SK-N-SH (cell line): ENCODE measurements around the gene LYRM2. TPM values are rescaled to one million over a fixed set of nuclear protein-coding genes. Genes with fewer than 3 reads are reported as not detected.

Source experiments
- CTCF ChIA-PET: fragments of 300-600, 350-600 bp; formaldehyde crosslinking; extraction: SDS; loops from one replicate; lab custom pipeline; 2021; lab: Yijun Ruan, JAX
- POLR2A ChIA-PET: fragments of 350-600 bp; sonication (Branson Sonifier 250); formaldehyde crosslinking; extraction: SDS; loops from one replicate; lab custom pipeline; 2020; ENCODE audit warnings: antibody characterized with exemption, inconsistent platforms; lab: Yijun Ruan, JAX
- DNase-seq: peaks from one replicate; pipeline ENCODE4 v3.0.0; 2012
- H2AFZ ChIP-seq: fragments of 200-600 bp; sonication (generic); 2 replicates; pipeline ENCODE4 v1.8.1; 2016; ENCODE audit warnings: antibody characterized with exemption, mild to moderate bottlenecking, low read depth
- H3F3A ChIP-seq: fragments of 200-600 bp; sonication (generic); replicated peaks from 2 replicates; pipeline ENCODE3; 2016; ENCODE audit warnings: antibody characterized with exemption, mild to moderate bottlenecking; ENCODE audit not compliant: insufficient read depth
- H3K27ac ChIP-seq, 2 experiments: fragments of 200-500 bp in 1 of 2; fragments of 200-600 bp in 1 of 2; sonication (Bioruptor generic) in 1 of 2; sonication (generic), shearing (Covaris generic) in 1 of 2; 2 replicates each; pipeline versions ENCODE4 v1.5.1 to v1.6.1; 2014 to 2016; ENCODE audit warnings: low read depth in 2 of 2, inconsistent platforms in 1 of 2, low read length in 1 of 2, mild to moderate bottlenecking in 1 of 2, mixed read lengths in 1 of 2
- H3K27me3 ChIP-seq: fragments of 200-600 bp; sonication (generic), shearing (Covaris generic); 2 replicates; pipeline ENCODE4 v1.6.1; 2016; ENCODE audit warnings: mixed run types; ENCODE audit not compliant: insufficient read depth
- H3K36me3 ChIP-seq, 2 experiments: fragments of 200-500 bp in 1 of 2; fragments of 200-600 bp in 1 of 2; sonication (Bioruptor generic) in 1 of 2; sonication (generic) in 1 of 2; replicated peaks in 1 of 2; 2 replicates each; pipeline versions ENCODE3 to v1.5.1; 2014 to 2016; ENCODE audit warnings: low read length in 1 of 2, mild to moderate bottlenecking in 1 of 2; ENCODE audit not compliant: insufficient read depth in 2 of 2, control insufficient read depth in 1 of 2
- H3K4me1 ChIP-seq, 2 experiments: fragments of 200-500 bp in 1 of 2; fragments of 200-600 bp in 1 of 2; sonication (Bioruptor generic) in 1 of 2; sonication (generic), shearing (Covaris generic) in 1 of 2; 2 replicates each; pipeline versions ENCODE4 v1.5.1 to v1.6.1; 2014 to 2016; ENCODE audit warnings: low read depth in 1 of 2, low read length in 1 of 2, mixed run types in 1 of 2; ENCODE audit not compliant: insufficient read depth in 2 of 2, control insufficient read depth in 1 of 2
- H3K4me2 ChIP-seq: fragments of 200-600 bp; sonication (generic), shearing (Covaris generic); 2 replicates; pipeline ENCODE4 v1.6.1; 2017; ENCODE audit warnings: mixed run types
- H3K4me3 ChIP-seq, 2 experiments: fragments of 200-500 bp in 1 of 2; fragments of 200-600 bp in 1 of 2; sonication (Bioruptor generic) in 1 of 2; sonication (generic), shearing (Covaris generic) in 1 of 2; 2 replicates each; pipeline versions ENCODE4 v1.5.1 to v1.8.1; 2014 to 2016; ENCODE audit warnings: low read depth in 2 of 2, inconsistent platforms in 1 of 2, low read length in 1 of 2, mild to moderate bottlenecking in 1 of 2, mixed read lengths in 1 of 2, moderate library complexity in 1 of 2
- H3K79me2 ChIP-seq: fragments of 200-600 bp; sonication (generic); 2 replicates; pipeline ENCODE4 v1.8.1; 2017; ENCODE audit warnings: mild to moderate bottlenecking; ENCODE audit not compliant: insufficient read depth
- H3K9ac ChIP-seq: fragments of 200-600 bp; sonication (generic); 2 replicates; pipeline ENCODE4 v1.6.1; 2017; ENCODE audit warnings: mixed run types
- H3K9me2 ChIP-seq: fragments of 200-600 bp; sonication (generic); 2 replicates; pipeline ENCODE4 v1.6.1; 2017; ENCODE audit warnings: mixed run types
- H3K9me3 ChIP-seq: fragments of 200-600 bp; sonication (generic); 2 replicates; pipeline ENCODE4 v1.6.1; 2017; ENCODE audit warnings: mixed run types, mild to moderate bottlenecking, moderate library complexity
- H4K20me1 ChIP-seq: fragments of 200-600 bp; sonication (generic); 2 replicates; pipeline ENCODE4 v1.6.1; 2017; ENCODE audit warnings: mild to moderate bottlenecking, mixed run types; ENCODE audit not compliant: insufficient read depth
- CTCF ChIP-seq: fragments of 200-600 bp; sonication (generic); IDR thresholded peaks from 2 replicates; pipeline ENCODE4 v1.6.1; 2017; ENCODE audit warnings: antibody characterized with exemption, mild to moderate bottlenecking, moderate library complexity
- ELF1 ChIP-seq: IDR thresholded peaks from 2 replicates; pipeline ENCODE4 v1.4.0; 2012
- EP300 ChIP-seq, 2 experiments: IDR thresholded peaks; 2 replicates each; pipeline versions ENCODE4 v1.4.0 to v1.6.1; 2012; ENCODE audit warnings: borderline replicate concordance in 1 of 2, low read depth in 1 of 2, low read length in 1 of 2
- EZH2phosphoT487 ChIP-seq: fragments of 200-600 bp; sonication (generic); IDR thresholded peaks from 2 replicates; pipeline ENCODE4 v1.6.1; 2017; ENCODE audit warnings: low read depth, mixed run types, mild to moderate bottlenecking, antibody characterized with exemption, moderate library complexity, borderline replicate concordance
- FOSL2 ChIP-seq: IDR thresholded peaks from 2 replicates; pipeline ENCODE4 v1.4.0; 2012; ENCODE audit warnings: low read depth, mild to moderate bottlenecking, moderate library complexity, borderline replicate concordance
- FOXM1 ChIP-seq: IDR thresholded peaks from 2 replicates; pipeline ENCODE4 v1.4.0; 2012; ENCODE audit warnings: low read depth, mild to moderate bottlenecking
- GABPA ChIP-seq: IDR thresholded peaks from 2 replicates; pipeline ENCODE4 v1.4.0; 2012; ENCODE audit warnings: low read depth, mild to moderate bottlenecking
- GATA2 ChIP-seq: sonication (generic); formaldehyde crosslinking; IDR thresholded peaks from 2 replicates; pipeline ENCODE4 v1.5.0; 2020; ENCODE audit warnings: mild to moderate bottlenecking, missing genetic modification reagents
- MAX ChIP-seq: IDR thresholded peaks from 2 replicates; pipeline ENCODE4 v1.4.0; 2012; ENCODE audit warnings: low read depth
- MEF2A ChIP-seq: IDR thresholded peaks from 2 replicates; pipeline ENCODE4 v1.4.0; 2012; ENCODE audit warnings: low read depth, borderline replicate concordance
- MXI1 ChIP-seq: IDR thresholded peaks from 2 replicates; pipeline ENCODE4 v1.6.1; 2012; ENCODE audit warnings: mild to moderate bottlenecking, low read depth, low read length, improper control_type of control experiment
- NRF1 ChIP-seq: IDR thresholded peaks from 2 replicates; pipeline ENCODE4 v1.6.1; 2012; ENCODE audit warnings: low read depth, mild to moderate bottlenecking, low read length
- RAD21 ChIP-seq: IDR thresholded peaks from 2 replicates; pipeline ENCODE4 v1.6.1; 2012; ENCODE audit warnings: mild to moderate bottlenecking, low read length
- RCOR1 ChIP-seq: fragments of 150-350 bp; IDR thresholded peaks from 2 replicates; pipeline ENCODE4 v1.6.1; 2017; ENCODE audit warnings: antibody characterized with exemption, low read length
- RXRA ChIP-seq: IDR thresholded peaks from 2 replicates; pipeline ENCODE4 v1.4.0; 2012; ENCODE audit warnings: low read depth, mild to moderate bottlenecking, borderline replicate concordance
- SIN3A ChIP-seq: IDR thresholded peaks from 2 replicates; pipeline ENCODE4 v1.6.1; 2012; ENCODE audit warnings: low read depth, mild to moderate bottlenecking, low read length, moderate library complexity, borderline replicate concordance
- SMC3 ChIP-seq: IDR thresholded peaks from 2 replicates; pipeline ENCODE4 v1.6.1; 2012; ENCODE audit warnings: low read depth, low read length, improper control_type of control experiment
- TAF1 ChIP-seq: IDR thresholded peaks from 2 replicates; pipeline ENCODE4 v1.6.1; 2012; ENCODE audit warnings: low read depth, mild to moderate bottlenecking, low read length, moderate library complexity, borderline replicate concordance
- USF2 ChIP-seq: fragments of 150-350 bp; IDR thresholded peaks from 2 replicates; pipeline ENCODE4 v1.6.1; 2017; ENCODE audit warnings: antibody characterized with exemption, low read length, low read depth, borderline replicate concordance
- ZBTB33 ChIP-seq: IDR thresholded peaks from 2 replicates; pipeline ENCODE4 v1.4.0; 2012; ENCODE audit warnings: low read depth, borderline replicate concordance
- WGBS: methylation state at CpG from one replicate; pipeline ENCODE4 v1.1.6; 2017; ENCODE audit warnings: low lambda C conversion rate; 5-methylcytosine and 5-hydroxymethylcytosine counted together
- polyA plus RNA-seq, 3 experiments: library from polyadenylated mRNA; depleted of rRNA; stranded (reverse); fragments of >200 nt; gene quantifications; 2 replicates each; pipeline ENCODE4 v1.2.3, GENCODE V29; 2012

LYRM2 gene
- polyA plus RNA-seq, 1 of the 3 experiments (the other 2 are of a cell fraction), result 14.5 TPM

GRCh38 chr6:89661559-89661958, 23.0 kb upstream of the LYRM2 start:
- DNase-seq, result no peak
- H2AFZ ChIP-seq, result no peak overlapping the region
- H3K36me3 ChIP-seq, result peaks cover 38 to 62% of the 10 kb centered on the region in 2 experiments

More at GRCh38 chr6:89661559-89661958, 23.0 kb upstream of the LYRM2 start:
- Histone ChIP-seq H3K4me1 (no peaks in the 10 kb centered on the region), H4K20me1 (no peaks in the 10 kb centered on the region), H3K27me3 (no peaks in the 10 kb centered on the region), H3K4me3 (no peak overlapping the region), H3F3A (peaks cover 5% of the 10 kb centered on the region), H3K9ac (no peak overlapping the region), H3K9me3 (no peaks in the 10 kb centered on the region), H3K9me2 (no peaks in the 10 kb centered on the region), H3K79me2 (no peaks in the 10 kb centered on the region), H3K4me2 (no peak overlapping the region), H3K27ac (no peak overlapping the region)
- 92% methylated on average over 1 of the region's 1 CpG for WGBS
- ChIA-PET POLR2A (no interaction called here), CTCF (interaction anchor here (1.2 kb wide), 1 partner anchor 289 kb away, joined by 3 read pairs; no protein-coding TSS in a partner anchor)
- TF ChIP-seq RXRA, result no peak
- no peak for TF ChIP-seq CTCF
- TF ChIP-seq TAF1, result no peak
- TF ChIP-seq SMC3, result no peak
- no peak for TF ChIP-seq ZBTB33
- TF ChIP-seq SIN3A, result no peak
- no peak for TF ChIP-seq ELF1
- no peak for TF ChIP-seq MXI1
- no peak for TF ChIP-seq NRF1
- TF ChIP-seq EZH2phosphoT487, result no peak
- no peak for TF ChIP-seq FOSL2
- TF ChIP-seq MAX, result no peak
- no peak for TF ChIP-seq FOXM1
- no peak for TF ChIP-seq GATA2 (CRISPR knock-in tag)
- no peak for TF ChIP-seq EP300 (IDR thresholded peaks at IDR 0.05; ENCODE audit: borderline replicate concordance in 1 of 2, low read depth in 1 of 2, low read length in 1 of 2)
- no peak for TF ChIP-seq RCOR1
- TF ChIP-seq USF2, result no peak
- no peak for TF ChIP-seq MEF2A
- TF ChIP-seq RAD21, result no peak
- no peak for TF ChIP-seq GABPA
